Measurements from ENCODE around the gene MED8. TPM values are rescaled to one million over a fixed set of nuclear protein-coding genes. Genes with fewer than 3 reads are reported as not detected.
A peak's percentile ranks its signal among the peaks of the same experiment; 100 is the strongest.

The MED8 gene
- total and polyA plus RNA-seq, 2 of the 13 experiments (the other 11 are each of a cell fraction or from before 2014, with no cell fraction given): 16.9 to 77.4 TPM

DNA sequence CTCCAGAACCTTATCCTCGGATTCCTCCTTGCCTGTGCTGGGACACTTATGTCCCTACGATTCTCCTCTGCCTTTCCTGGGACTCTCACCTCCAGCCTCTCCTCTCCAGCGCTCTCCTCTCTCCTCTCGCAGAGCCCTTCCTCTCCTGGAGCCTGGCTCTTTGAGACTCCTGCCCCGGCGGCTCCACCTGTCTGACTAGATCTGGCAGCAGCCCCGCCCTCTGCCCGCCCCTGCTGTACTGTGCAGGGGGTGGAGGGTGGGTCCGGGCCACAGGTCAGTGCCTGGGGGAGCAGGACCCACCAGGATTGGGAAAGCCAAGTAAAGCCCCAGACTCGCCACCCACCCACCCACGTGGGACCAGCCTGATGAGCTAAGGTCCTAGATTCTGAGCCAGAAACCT lies 23.4 kb downstream of the MED8 start (continued):
- TF ChIP-seq, protein P1, sequence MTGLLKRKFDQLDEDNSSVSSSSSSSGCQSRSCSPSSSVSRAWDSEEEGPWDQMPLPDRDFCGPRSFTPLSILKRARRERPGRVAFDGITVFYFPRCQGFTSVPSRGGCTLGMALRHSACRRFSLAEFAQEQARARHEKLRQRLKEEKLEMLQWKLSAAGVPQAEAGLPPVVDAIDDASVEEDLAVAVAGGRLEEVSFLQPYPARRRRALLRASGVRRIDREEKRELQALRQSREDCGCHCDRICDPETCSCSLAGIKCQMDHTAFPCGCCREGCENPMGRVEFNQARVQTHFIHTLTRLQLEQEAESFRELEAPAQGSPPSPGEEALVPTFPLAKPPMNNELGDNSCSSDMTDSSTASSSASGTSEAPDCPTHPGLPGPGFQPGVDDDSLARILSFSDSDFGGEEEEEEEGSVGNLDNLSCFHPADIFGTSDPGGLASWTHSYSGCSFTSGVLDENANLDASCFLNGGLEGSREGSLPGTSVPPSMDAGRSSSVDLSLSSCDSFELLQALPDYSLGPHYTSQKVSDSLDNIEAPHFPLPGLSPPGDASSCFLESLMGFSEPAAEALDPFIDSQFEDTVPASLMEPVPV (CRISPR knock-in tag; IDR thresholded peaks at IDR 0.05): no peak
- TF ChIP-seq, protein P2, sequence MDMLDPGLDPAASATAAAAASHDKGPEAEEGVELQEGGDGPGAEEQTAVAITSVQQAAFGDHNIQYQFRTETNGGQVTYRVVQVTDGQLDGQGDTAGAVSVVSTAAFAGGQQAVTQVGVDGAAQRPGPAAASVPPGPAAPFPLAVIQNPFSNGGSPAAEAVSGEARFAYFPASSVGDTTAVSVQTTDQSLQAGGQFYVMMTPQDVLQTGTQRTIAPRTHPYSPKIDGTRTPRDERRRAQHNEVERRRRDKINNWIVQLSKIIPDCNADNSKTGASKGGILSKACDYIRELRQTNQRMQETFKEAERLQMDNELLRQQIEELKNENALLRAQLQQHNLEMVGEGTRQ (IDR thresholded peaks at IDR 0.05; ENCODE audit: low read depth, low read length): no peak
- TF ChIP-seq, protein P2 (CRISPR knock-in tag; IDR thresholded peaks at IDR 0.05; ENCODE audit: borderline replicate concordance): no peak
- TF ChIP-seq, protein P3, sequence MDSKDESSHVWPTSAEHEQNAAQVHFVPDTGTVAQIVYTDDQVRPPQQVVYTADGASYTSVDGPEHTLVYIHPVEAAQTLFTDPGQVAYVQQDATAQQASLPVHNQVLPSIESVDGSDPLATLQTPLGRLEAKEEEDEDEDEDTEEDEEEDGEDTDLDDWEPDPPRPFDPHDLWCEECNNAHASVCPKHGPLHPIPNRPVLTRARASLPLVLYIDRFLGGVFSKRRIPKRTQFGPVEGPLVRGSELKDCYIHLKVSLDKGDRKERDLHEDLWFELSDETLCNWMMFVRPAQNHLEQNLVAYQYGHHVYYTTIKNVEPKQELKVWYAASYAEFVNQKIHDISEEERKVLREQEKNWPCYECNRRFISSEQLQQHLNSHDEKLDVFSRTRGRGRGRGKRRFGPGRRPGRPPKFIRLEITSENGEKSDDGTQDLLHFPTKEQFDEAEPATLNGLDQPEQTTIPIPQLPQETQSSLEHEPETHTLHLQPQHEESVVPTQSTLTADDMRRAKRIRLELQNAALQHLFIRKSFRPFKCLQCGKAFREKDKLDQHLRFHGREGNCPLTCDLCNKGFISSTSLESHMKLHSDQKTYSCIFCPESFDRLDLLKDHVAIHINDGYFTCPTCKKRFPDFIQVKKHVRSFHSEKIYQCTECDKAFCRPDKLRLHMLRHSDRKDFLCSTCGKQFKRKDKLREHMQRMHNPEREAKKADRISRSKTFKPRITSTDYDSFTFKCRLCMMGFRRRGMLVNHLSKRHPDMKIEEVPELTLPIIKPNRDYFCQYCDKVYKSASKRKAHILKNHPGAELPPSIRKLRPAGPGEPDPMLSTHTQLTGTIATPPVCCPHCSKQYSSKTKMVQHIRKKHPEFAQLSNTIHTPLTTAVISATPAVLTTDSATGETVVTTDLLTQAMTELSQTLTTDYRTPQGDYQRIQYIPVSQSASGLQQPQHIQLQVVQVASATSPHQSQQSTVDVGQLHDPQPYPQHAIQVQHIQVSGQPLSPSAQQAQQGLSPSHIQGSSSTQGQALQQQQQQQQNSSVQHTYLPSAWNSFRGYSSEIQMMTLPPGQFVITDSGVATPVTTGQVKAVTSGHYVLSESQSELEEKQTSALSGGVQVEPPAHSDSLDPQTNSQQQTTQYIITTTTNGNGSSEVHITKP (CRISPR knock-in tag; IDR thresholded peaks at IDR 0.05; ENCODE audit: low read depth): no peak
- TF ChIP-seq ZNF598 (CRISPR knock-in tag; IDR thresholded peaks at IDR 0.05; ENCODE audit: borderline replicate concordance) (no peak), SIN3A (IDR thresholded peaks at IDR 0.05; ENCODE audit: borderline replicate concordance, low read depth, low read length) (no peak), XRCC5 (optimal IDR thresholded peaks at IDR 0.05; ENCODE audit: low read length) (no peak), POLR2G (IDR thresholded peaks at IDR 0.05; ENCODE audit: low read depth, low read length) (0 out of 2 replicates have a peak, but pooled peaks have one; percentile 30), SYNCRIP (IDR thresholded peaks at IDR 0.05; ENCODE audit: insufficient read depth, low read depth, low read length) (no peak), ZNF747 (CRISPR knock-in tag; IDR thresholded peaks at IDR 0.05; ENCODE audit: borderline replicate concordance) (no peak), PRMT3 (CRISPR knock-in tag; IDR thresholded peaks at IDR 0.05; ENCODE audit: borderline replicate concordance, low read depth) (no peak), ZNF562 (CRISPR knock-in tag; IDR thresholded peaks at IDR 0.05; ENCODE audit: borderline replicate concordance) (no peak)
- TF ChIP-seq, protein P4, sequence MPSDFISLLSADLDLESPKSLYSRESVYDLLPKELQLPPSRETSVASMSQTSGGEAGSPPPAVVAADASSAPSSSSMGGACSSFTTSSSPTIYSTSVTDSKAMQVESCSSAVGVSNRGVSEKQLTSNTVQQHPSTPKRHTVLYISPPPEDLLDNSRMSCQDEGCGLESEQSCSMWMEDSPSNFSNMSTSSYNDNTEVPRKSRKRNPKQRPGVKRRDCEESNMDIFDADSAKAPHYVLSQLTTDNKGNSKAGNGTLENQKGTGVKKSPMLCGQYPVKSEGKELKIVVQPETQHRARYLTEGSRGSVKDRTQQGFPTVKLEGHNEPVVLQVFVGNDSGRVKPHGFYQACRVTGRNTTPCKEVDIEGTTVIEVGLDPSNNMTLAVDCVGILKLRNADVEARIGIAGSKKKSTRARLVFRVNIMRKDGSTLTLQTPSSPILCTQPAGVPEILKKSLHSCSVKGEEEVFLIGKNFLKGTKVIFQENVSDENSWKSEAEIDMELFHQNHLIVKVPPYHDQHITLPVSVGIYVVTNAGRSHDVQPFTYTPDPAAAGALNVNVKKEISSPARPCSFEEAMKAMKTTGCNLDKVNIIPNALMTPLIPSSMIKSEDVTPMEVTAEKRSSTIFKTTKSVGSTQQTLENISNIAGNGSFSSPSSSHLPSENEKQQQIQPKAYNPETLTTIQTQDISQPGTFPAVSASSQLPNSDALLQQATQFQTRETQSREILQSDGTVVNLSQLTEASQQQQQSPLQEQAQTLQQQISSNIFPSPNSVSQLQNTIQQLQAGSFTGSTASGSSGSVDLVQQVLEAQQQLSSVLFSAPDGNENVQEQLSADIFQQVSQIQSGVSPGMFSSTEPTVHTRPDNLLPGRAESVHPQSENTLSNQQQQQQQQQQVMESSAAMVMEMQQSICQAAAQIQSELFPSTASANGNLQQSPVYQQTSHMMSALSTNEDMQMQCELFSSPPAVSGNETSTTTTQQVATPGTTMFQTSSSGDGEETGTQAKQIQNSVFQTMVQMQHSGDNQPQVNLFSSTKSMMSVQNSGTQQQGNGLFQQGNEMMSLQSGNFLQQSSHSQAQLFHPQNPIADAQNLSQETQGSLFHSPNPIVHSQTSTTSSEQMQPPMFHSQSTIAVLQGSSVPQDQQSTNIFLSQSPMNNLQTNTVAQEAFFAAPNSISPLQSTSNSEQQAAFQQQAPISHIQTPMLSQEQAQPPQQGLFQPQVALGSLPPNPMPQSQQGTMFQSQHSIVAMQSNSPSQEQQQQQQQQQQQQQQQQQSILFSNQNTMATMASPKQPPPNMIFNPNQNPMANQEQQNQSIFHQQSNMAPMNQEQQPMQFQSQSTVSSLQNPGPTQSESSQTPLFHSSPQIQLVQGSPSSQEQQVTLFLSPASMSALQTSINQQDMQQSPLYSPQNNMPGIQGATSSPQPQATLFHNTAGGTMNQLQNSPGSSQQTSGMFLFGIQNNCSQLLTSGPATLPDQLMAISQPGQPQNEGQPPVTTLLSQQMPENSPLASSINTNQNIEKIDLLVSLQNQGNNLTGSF (CRISPR knock-in tag; IDR thresholded peaks at IDR 0.05): no peak

All from HepG2 (cell line).